ENCODE results near the gene RUSF1. TPM values are rescaled to one million over a fixed set of nuclear protein-coding genes. Genes with fewer than 3 reads are reported as not detected.

Gene RUSF1
- total and polyA plus RNA-seq, 5 experiments from 2014 or later, result 15.3 to 110 (median 28.6) TPM

- Mint-ChIP-seq H3K27me3 (no peaks in the 10 kb centered on the region), H3K27ac (peak within 1 kb of the TSS in 2 of 10 donors; percentile 14 to 38), H3K4me1 (peaks cover 5 to 24% (median 16%) of the 10 kb centered on the region in 4 donors), H3K4me3 (peak within 1 kb of the TSS in 1 of 10 donors; percentile 15), H3K36me3 (no peaks in the 10 kb centered on the region), H3K9me3 (no peaks in the 10 kb centered on the region)
- ATAC-seq, result no peak
- POLR2A ChIA-PET, result interaction anchor here (0.6 kb wide), 1 partner anchor 11 kb away, joined by 4 read pairs; no protein-coding TSS in a partner anchor
- DNase-seq, result no peak
These were observed 25.1 kb downstream of the RUSF1 start, which contains the start of gene SLC5A2 for GRCh38 chr16:31483081-31483480. SLC5A2 (plus strand) TSS chr16:31483123; CDS start chr16:31483137, 14 bp downstream.

GRCh38 chr16:31480851-31481536, 27.2 kb downstream of the RUSF1 start:
- Mint-ChIP-seq H3K4me1 (peaks cover 3 to 22% (median 17%) of the 10 kb centered on the region in 4 donors), H3K4me3 (no peak overlapping the region), H3K36me3 (no peaks in the 10 kb centered on the region), H3K27me3 (no peaks in the 10 kb centered on the region), H3K9me3 (no peaks in the 10 kb centered on the region), H3K27ac (peak overlapping the region in 1 of 10 donors; percentile 14)
- ATAC-seq, result no peak
- no peak for DNase-seq
- POLR2A ChIA-PET, result no interaction called here

GRCh38 chr16:31479751-31480150, 28.4 kb downstream of the RUSF1 start:
- H3K36me3 Mint-ChIP-seq, result no peaks in the 10 kb centered on the region
- no peak overlapping the region for H3K27ac Mint-ChIP-seq
- H3K4me1 Mint-ChIP-seq, result peaks cover 6 to 21% (median 17%) of the 10 kb centered on the region in 4 donors
- no peaks in the 10 kb centered on the region for H3K27me3 Mint-ChIP-seq
- H3K9me3 Mint-ChIP-seq, result no peaks in the 10 kb centered on the region
- peak overlapping the region in 2 of 10 donors; percentile 20 to 39 for H3K4me3 Mint-ChIP-seq
- ATAC-seq (no peak), DNase-seq (no peak)
- POLR2A ChIA-PET, result interaction anchor here (1.4 to 5.4 kb wide), 2 partner anchors 8 to 28 kb away, joined by 7 to 67 read pairs; partner anchors contain the start of gene RUSF1

- Mint-ChIP-seq H3K9me3 (peaks cover 0 to 2% (median 0%) of the 10 kb centered on the region in 9 donors), H3K4me3 (peak overlapping the region in 1 of 10 donors; percentile 59), H3K4me1 (peaks cover 6 to 21% (median 17%) of the 10 kb centered on the region in 4 donors), H3K36me3 (no peaks in the 10 kb centered on the region), H3K27ac (peak overlapping the region in 1 of 10 donors; percentile 20), H3K27me3 (no peaks in the 10 kb centered on the region)
- DNase-seq (no peak), ATAC-seq (no peak)
- POLR2A ChIA-PET, result interaction anchor here (1.4 to 5.4 kb wide), 2 partner anchors 9 to 29 kb away, joined by 7 to 67 read pairs; partner anchors contain the start of gene RUSF1
These were observed 29.2 kb downstream of the RUSF1 start for GRCh38 chr16:31478956-31479355.

- H3K4me3 Mint-ChIP-seq, result peak overlapping the region; percentile 67 to 92 (median 84)
- H3K36me3 Mint-ChIP-seq, result peaks cover 0 to 2% (median 0%) of the 10 kb centered on the region in 3 donors
- H3K9me3 Mint-ChIP-seq, result peaks cover 0 to 3% (median 0%) of the 10 kb centered on the region in 9 donors
- ATAC-seq (peak; percentile 40 to 52), DNase-seq (peak in 5 of 10 donors; percentile 25 to 73 (median 32))
- H3K27ac Mint-ChIP-seq, result peak overlapping the region in 9 of 10 donors; percentile 29 to 87 (median 66)
- POLR2A ChIA-PET, result interaction anchor here (0.6 to 5.6 kb wide), 9 partner anchors 10 to 396 kb away, joined by 3 to 67 read pairs (median 6); partner anchors contain the start of genes ARMC5, RUSF1 and ZNF267
- H3K4me1 Mint-ChIP-seq, result peaks cover 13 to 26% (median 20%) of the 10 kb centered on the region in 4 donors
- peaks cover 0 to 8% (median 3%) of the 10 kb centered on the region in 5 donors for H3K27me3 Mint-ChIP-seq
These were observed 30.7 kb downstream of the RUSF1 start for GRCh38 chr16:31477220-31478216.

- peaks cover 0 to 2% (median 0%) of the 10 kb centered on the region in 3 donors for H3K36me3 Mint-ChIP-seq
- peaks cover 0 to 3% (median 0%) of the 10 kb centered on the region in 9 donors for H3K9me3 Mint-ChIP-seq
- peaks cover 1 to 10% (median 5%) of the 10 kb centered on the region in 5 donors for H3K27me3 Mint-ChIP-seq
- H3K27ac Mint-ChIP-seq, result peak overlapping the region in 9 of 10 donors; percentile 54 to 94 (median 86)
- DNase-seq (peak; percentile 62 to 95 (median 81)), ATAC-seq (peak; percentile 84 to 91)
- H3K4me1 Mint-ChIP-seq, result peaks cover 16 to 32% (median 22%) of the 10 kb centered on the region in 4 donors
- peak overlapping the region; percentile 82 to 92 (median 89) for H3K4me3 Mint-ChIP-seq
- POLR2A ChIA-PET, result interaction anchor here (0.6 to 5.6 kb wide), 10 partner anchors 11 to 397 kb away, joined by 3 to 67 read pairs (median 4); partner anchors contain the start of genes ARMC5, RUSF1 and ZNF267
These were observed 31.6 kb downstream of the RUSF1 start for GRCh38 chr16:31476303-31477219.

- H3K27ac Mint-ChIP-seq, result peak overlapping the region in 7 of 10 donors; percentile 40 to 94 (median 86)
- H3K27me3 Mint-ChIP-seq, result peaks cover 1 to 17% (median 9%) of the 10 kb centered on the region in 5 donors
- peaks cover 0 to 3% (median 0%) of the 10 kb centered on the region in 9 donors for H3K9me3 Mint-ChIP-seq
- POLR2A ChIA-PET, result interaction anchor here (0.6 to 5.6 kb wide), 9 partner anchors 10 to 398 kb away, joined by 3 to 67 read pairs (median 4); partner anchors contain the start of genes ARMC5, RUSF1 and ZNF267
- DNase-seq, result peak in 2 of 10 donors; percentile 18 to 27
- peak in 1 of 2 donors; percentile 14 for ATAC-seq
- peaks cover 0 to 2% (median 0%) of the 10 kb centered on the region in 3 donors for H3K36me3 Mint-ChIP-seq
- H3K4me3 Mint-ChIP-seq, result peak overlapping the region; percentile 82 to 92 (median 89)
- H3K4me1 Mint-ChIP-seq, result peaks cover 19 to 32% (median 26%) of the 10 kb centered on the region in 4 donors
These were observed 32.3 kb downstream of the RUSF1 start for GRCh38 chr16:31475946-31476302.

GRCh38 chr16:31474773-31475738, 33.1 kb downstream of the RUSF1 start:
- Mint-ChIP-seq H3K9me3 (peaks cover 0 to 3% (median 0%) of the 10 kb centered on the region in 9 donors), H3K27ac (peak overlapping the region in 2 of 10 donors; percentile 21 to 37), H3K4me1 (peaks cover 16 to 32% (median 26%) of the 10 kb centered on the region in 4 donors), H3K36me3 (peaks cover 0 to 2% (median 0%) of the 10 kb centered on the region in 3 donors), H3K4me3 (peak overlapping the region in 5 of 10 donors; percentile 11 to 91 (median 51)), H3K27me3 (peaks cover 1 to 19% (median 10%) of the 10 kb centered on the region in 5 donors)
- POLR2A ChIA-PET, result interaction anchor here (0.8 to 5.6 kb wide), 5 partner anchors 9 to 33 kb away, joined by 3 to 67 read pairs (median 24); partner anchors contain the start of genes ARMC5 and RUSF1
- DNase-seq (no peak), ATAC-seq (no peak)

GRCh38 chr16:31474173-31474714, 33.9 kb downstream of the RUSF1 start:
- DNase-seq (no peak), ATAC-seq (no peak)
- H3K4me1 Mint-ChIP-seq, result peaks cover 16 to 32% (median 26%) of the 10 kb centered on the region in 4 donors
- H3K27me3 Mint-ChIP-seq, result peaks cover 1 to 19% (median 10%) of the 10 kb centered on the region in 5 donors
- H3K27ac Mint-ChIP-seq, result peak overlapping the region in 1 of 10 donors; percentile 37
- peak overlapping the region in 4 of 10 donors; percentile 11 to 34 (median 28) for H3K4me3 Mint-ChIP-seq
- POLR2A ChIA-PET, result interaction anchor here (1.4 to 5.6 kb wide), 4 partner anchors 8 to 34 kb away, joined by 4 to 51 read pairs (median 14); partner anchors contain the start of genes ARMC5 and RUSF1
- peaks cover 0 to 3% (median 0%) of the 10 kb centered on the region in 9 donors for H3K9me3 Mint-ChIP-seq
- H3K36me3 Mint-ChIP-seq, result peaks cover 0 to 2% (median 0%) of the 10 kb centered on the region in 3 donors
